Raji (cell line): Measurements from ENCODE around the gene MELTF.
A peak's percentile ranks its signal among the peaks of the same experiment; 100 is the strongest.

ENCODE experiments used
- POLR2A ChIP-seq: IDR thresholded peaks from 2 replicates; pipeline ENCODE4 v1.6.1; 2011; ENCODE audit warnings: low read depth, low read length, control low read depth; ENCODE audit not compliant: insufficient read depth

Gene MELTF

GRCh38 chr3:197006446-197006845, 23.2 kb downstream of the MELTF start:
- TF ChIP-seq POLR2A = no peak

GRCh38 chr3:197003461-197004385, 25.9 kb downstream of the MELTF start:
- TF ChIP-seq POLR2A = 0 out of 2 replicates have a peak, but pooled peaks have one; percentile 1

- TF ChIP-seq POLR2A = 0 out of 2 replicates have a peak, but pooled peaks have one; percentile 31
Measured at GRCh38 chr3:197002701-197003454, 26.7 kb downstream of the MELTF start.

GRCh38 chr3:197001972-197002700, 27.5 kb downstream of the MELTF start:
- no peak for TF ChIP-seq POLR2A

DNA sequence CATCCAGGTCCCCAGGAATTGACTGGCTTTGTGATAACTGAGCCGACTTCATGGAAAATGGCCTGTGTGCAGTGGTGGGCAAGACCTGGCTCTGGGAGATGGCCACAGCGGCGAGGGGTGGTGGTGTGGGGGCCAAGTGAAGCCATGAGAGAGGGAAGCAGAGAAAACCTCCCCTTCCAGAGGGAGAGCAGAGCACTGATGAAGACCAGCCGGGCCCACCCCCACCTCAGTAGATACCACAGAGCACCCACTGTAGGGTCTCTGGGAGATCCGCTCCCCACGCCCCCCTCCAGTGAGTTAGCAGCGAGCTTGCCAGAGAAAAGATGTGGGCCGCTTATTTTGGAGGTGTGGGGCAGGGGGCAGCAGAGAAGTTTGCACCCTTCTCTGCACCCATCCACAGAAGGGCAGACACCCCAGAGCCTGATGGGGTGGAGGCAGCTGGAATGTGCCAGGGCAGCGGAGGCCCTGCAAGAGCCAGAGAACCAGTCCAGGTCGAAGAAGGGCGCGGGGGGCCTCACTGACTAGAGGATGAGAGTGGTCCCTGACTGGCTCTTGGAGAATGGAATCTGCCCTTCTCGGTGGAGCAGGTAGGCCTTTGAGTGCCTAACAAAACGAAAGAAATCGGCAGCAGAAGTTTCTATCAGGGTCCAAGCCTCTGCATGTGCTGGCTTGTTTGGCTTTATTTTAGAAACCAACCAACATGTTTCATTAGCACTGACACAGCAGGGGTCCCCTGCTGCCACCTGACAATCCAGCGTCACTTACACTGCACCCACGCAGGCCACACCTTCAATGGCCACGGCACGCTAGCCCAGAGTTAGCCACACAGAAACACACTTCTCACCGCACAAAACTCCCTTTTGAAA, 28.3 kb downstream of the MELTF start:
- TF ChIP-seq POLR2A = no peak

GRCh38 chr3:197000211-197000610, 29.4 kb downstream of the MELTF start:
- no peak for TF ChIP-seq POLR2A

DNA sequence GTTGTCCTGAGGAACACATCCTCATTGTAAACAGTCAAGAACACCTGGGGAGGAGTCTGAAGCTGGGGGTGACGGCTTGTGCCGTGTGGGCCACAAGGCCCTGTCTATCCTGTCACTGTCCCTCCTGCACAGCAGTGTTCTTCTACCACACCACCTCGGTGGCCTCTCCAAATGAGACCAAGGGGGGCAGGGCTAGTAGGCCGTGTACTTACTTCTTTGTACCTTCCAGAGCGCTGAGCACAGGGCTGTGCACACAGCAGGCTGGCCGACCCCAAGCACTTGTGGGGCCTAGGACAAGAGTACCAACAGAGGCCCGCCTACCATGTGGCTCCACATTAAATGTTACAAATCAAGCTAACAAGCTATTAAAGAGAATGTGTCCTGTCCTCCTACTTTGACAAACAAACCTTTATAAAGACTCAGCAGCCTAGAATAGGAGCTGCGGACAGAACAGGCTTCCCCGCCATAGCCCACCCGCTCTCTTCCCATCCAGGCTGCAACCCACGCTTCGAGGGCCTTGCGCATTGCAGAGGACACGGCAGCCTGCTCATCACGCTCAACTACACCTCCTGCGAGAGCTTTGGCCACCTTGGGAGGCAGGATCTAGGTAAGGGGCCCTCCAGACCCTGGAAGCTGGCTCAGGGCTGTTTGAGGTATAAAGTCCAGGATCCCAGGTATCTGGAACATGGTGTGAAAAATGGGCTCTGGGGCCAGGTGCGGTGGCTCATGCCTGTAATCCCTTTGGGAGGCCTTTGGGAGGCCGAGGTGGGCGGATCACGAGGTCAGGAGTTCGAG, 30.5 kb downstream of the MELTF start:
- no peak for TF ChIP-seq POLR2A

GRCh38 chr3:196997311-196997710, 32.3 kb downstream of the MELTF start:
- TF ChIP-seq POLR2A = no peak

DNA sequence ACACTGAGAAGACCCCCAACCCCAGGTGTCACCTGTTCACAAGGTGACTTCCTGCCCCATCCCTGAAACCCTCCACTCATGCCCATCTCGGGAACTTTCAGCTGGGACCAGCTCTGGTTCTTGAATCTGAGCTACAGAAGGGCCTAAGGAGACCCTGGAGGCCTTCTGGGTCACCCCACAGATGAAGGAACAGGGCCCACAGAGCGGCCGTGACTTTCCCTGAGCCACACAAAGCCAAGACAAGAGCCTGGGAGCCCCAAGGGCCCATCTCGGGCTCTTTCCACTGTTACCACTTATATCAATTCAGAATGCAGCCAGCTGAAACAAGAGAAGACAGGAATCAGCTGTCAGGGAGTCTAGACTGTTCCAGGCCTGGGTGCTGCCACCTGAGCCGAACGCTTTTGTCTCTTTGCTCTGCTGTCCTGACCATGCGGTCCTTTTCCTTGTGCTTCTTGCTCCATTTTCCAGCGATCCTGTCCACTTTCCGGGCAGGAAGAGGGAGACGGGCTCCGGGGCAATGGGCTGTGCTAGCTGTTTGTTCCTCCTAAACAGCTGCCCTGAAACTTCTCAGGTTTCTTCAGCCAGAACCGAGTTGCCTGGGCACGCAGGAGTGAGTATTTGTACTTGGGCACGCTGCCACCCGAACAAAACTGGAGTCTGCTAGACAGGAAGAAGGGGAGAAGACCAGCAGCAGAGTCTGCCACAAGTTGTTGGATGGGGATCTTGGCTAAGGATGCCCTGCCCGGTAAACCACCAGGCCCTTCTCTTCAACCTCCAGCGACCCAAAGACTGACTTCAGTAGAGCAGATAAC, 33.0 kb downstream of the MELTF start:
- no peak for TF ChIP-seq POLR2A

GRCh38 chr3:196995646-196996355, 33.8 kb downstream of the MELTF start:
- no peak for TF ChIP-seq POLR2A

GRCh38 chr3:196995027-196995426, 34.6 kb downstream of the MELTF start:
- no peak for TF ChIP-seq POLR2A

DNA sequence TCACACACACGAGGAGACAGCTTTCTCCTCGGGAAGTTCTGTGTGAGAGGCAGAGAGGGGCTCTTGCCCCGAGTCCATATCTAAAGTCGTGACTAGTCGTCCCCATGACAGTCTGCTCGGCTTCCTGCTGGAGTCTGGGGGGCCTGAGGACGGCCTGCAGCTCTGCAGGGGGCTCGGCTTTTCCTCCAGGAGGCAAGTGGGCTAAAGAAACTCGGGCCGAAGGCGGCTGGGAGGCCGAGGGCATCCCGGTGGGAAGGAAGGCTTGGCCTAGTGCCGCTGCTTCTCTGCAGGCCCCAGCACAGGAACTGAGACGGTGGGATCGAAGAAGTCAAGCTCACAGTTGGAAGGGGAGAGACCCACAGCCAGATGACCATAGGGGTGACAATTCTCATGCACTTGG, 35.6 kb downstream of the MELTF start:
- no peak for TF ChIP-seq POLR2A
